ENCODE results near the gene AURKA.
"Not testable (repeated sequence)": the region's sequence is repeated elsewhere in the genome, so short reads cannot be mapped to it uniquely, and the experiment has no call there.

The AURKA gene

GRCh38 chr20:56336709-56337108 lies 55.3 kb downstream of the AURKA start:
- DNase-seq; in situ Hi-C loops (cut with MboI; ENCODE audit: low pct_unique_long_range_greater_than_20kb, low sequenced_read_pairs): not testable (repeated sequence)

- DNase-seq: peak; percentile 9
- in situ Hi-C loops (cut with MboI; ENCODE audit: low pct_unique_long_range_greater_than_20kb, low sequenced_read_pairs): no loop called here
These were observed 63.2 kb downstream of the AURKA start for GRCh38 chr20:56328861-56329260.

DNA sequence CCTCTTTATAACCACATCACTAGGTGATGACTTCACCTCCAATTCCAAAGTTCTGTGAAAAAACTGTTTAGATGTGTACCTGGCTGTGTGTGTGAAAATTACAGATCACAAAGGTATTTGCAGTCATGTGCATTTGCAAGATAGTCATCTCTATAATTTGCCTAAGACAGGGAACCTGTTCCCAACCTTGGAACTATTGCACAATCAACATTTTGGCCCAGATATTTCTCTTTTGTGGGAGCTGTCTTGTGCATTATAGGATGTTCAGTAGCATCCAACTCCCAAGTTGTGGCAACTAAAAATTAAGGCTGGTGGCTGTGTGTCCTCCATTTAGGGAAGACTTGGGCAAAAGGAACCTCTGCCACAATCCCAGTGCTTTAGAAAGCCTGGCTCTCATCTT lies 67.2 kb downstream of the AURKA start:
- in situ Hi-C loops (cut with MboI; ENCODE audit: low pct_unique_long_range_greater_than_20kb, low sequenced_read_pairs): no loop called here
- DNase-seq: no peak

GRCh38 chr20:56323656-56324055 lies 68.4 kb downstream of the AURKA start:
- in situ Hi-C loops (cut with MboI; ENCODE audit: low pct_unique_long_range_greater_than_20kb, low sequenced_read_pairs): no loop called here
- DNase-seq: no peak

DNA sequence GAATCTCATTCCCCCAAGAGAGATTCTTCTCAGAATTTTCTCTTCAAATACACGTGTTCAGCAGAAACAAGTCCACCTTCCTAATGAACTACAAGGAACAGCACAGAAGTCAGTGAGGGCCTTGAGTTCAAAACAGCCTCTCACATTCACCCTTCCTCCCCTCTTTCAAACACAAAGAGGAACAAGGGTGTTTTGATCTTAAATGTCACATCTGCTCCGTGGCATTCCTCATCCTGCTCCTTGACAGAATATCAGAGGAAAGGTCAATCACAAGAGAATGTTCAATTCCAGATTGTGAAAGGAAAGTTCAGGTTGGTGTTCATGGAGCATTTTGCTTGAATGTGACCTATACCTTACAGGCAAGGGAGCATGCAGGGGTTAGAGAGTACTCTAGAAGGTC lies 68.8 kb downstream of the AURKA start:
- DNase-seq: no peak
- in situ Hi-C loops (cut with MboI; ENCODE audit: low pct_unique_long_range_greater_than_20kb, low sequenced_read_pairs): no loop called here

GRCh38 chr20:56322681-56323080 lies 69.3 kb downstream of the AURKA start:
- in situ Hi-C loops (cut with MboI; ENCODE audit: low pct_unique_long_range_greater_than_20kb, low sequenced_read_pairs): no loop called here
- no peak for DNase-seq

Data from KBM-7 (cell line).